Activated CD8-positive, alpha-beta memory T cell treated with anti-CD3 and anti-CD28 coated beads, Interleukin-2, amount 50 U/mL, for 48 hours (primary cell): ENCODE results near the gene RBFOX2.

Experiments
- DNase-seq: peaks from one replicate; pipeline ENCODE4 v3.0.0-alpha.2; 2020

RBFOX2 gene

DNA sequence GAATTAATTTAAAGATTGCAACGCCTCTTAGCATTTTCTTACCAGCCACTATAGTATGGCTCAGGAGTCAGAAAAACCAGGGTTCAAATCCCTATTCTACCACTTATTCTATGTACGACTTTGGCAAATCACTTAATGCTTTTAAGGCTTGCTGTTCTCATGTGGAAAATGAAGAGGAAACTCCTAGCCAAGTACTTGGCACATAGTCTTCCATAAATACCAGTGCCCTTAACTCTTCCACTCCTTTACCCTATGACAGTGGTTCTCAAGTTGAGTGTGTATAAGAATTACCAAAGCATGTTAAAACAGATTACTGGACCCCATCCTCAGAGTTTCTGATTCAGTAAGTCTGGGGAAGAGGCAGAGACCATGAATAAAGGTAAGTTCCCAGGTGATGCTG, 107.6 kb downstream of the RBFOX2 start:
- no peak for DNase-seq

DNA sequence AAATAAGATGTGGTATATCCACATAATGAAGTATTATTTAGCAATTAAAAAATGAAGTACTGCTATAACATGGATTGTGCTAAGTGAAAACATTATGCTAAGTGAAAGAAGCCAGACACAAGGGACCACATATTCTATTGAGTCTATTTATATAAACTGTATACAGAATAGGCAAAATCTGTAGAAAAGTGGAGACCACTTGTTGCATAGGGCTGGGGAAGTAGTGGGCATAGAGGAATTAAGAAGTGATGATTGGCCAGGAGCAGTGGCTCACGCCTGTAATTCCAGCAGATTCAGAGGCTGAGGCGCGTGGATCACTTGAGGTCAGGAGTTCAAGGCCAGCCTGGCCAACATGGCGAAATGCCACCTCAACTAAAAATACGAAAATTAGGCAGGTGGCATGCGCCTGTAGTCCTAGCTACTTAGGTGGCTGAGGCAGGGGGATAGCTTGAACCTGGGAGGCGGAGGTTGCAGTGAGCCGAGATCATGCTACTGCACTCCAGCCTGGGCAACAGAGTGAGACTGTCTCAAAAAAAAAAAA, 109.6 kb downstream of the RBFOX2 start:
- DNase-seq: no peak

DNA sequence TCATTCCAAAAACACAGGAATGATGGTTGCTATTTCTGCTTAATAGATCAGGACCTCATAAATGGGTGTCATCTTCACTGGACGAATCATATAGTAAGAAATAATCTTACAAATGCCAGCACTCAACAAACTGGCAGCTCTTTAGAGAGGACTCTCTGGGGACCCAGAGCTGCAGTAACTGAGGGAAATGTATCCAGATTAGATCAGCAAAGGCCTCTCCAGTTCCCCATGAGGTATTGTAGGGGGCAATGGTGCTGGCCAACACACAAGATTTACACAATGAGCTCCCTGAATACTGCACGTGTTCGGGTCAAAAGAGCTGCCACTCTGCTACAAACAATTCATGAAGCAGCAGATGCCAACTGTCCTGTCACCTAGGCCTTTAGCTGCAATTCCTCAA, 110.2 kb downstream of the RBFOX2 start:
- DNase-seq: no peak

DNA sequence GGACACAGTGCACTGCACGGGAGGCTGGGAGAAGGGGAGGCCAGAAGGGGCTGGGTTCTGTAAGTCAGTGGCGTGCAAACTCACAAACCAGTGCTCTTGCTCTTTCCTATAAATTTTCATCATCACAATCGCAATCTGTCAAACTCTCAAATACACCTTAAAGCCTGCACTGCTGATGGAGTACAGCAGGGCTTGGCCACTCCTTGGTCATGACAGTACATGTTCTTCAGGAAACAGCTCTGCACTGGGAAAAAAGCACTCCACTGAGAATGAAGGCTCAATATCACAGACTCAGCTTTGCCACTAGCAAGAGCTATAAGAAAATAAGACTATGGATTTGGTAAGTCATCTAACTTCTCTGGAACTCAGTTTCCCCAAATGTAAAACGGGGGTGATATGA, 111.0 kb downstream of the RBFOX2 start:
- DNase-seq: no peak

DNA sequence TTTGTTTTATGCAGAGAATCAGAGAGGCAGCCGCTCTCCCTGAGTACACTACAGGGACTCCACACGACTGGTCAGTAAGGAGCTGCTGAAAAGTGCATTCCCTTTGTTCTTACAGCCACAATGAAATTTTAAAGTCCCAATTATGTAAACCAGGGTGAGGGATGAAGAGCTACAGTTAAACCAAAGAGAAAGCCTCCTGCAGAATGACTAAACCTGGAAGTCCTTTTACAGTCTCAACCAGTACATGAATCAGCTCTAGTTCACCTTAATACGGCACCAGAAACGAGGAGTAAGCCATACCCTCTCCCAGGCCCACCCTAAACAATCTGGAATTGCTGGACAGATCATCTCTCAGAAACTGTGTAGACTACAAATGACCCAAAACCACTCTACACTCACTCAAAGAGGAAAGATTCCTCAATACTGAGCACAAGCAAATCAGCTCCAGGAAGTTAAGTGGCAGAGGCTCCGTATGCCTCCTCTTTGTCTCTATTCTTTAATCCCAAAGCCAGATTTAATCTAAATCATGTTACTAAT, 113.1 kb downstream of the RBFOX2 start:
- DNase-seq: no peak

DNA sequence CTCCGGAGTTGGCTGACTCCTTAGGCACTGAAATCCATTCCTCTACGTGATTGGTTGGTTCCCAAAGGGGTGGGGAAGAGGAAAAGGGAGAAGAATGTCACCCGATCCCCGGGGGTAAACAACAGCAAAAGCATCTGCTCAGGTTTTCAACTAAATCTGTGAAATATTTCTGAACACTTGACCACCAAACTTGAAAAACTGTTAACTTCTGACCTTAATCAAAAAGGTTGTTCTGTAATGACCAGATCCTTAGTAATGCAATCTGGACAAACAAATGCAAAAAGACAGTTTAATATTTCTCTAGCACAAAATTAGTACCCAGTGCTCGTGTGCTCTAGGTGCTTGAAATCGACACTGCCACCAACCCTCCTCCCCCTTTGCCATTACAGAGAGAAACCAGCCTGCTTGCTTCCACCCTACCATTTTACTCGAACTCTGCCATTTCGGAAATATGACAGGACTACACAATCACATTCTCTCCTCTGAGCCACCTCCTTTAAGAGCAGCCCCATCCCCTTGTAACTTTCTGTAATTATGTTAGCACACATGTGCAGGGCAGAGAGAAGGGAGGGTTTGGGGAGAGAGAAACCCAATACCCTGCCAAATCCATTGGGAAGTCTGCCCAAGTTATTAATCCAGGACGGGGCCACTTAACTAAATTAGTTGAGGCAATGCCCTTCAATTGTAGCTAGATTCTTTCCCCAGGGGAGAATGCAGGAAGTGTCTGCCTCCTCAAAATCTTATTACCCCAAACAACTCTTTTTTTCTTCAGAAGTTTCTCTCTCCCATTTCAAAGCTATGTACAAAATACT, 113.8 kb downstream of the RBFOX2 start:
- DNase-seq: no peak

DNA sequence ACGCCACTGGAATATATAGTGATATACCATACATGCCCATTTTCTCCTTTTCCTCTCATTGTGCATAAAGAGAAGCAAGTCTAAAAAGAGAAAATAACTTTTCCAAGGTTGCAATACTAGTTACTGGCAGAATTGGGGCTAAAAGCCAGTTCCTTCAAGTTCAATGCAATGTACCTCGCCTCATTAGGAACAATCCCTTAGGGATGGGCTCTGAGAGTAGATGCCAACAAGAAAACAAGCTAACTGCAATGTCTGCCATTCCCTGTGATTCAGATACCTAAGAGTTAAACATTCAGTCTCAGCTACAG, 114.3 kb downstream of the RBFOX2 start:
- DNase-seq: no peak

DNA sequence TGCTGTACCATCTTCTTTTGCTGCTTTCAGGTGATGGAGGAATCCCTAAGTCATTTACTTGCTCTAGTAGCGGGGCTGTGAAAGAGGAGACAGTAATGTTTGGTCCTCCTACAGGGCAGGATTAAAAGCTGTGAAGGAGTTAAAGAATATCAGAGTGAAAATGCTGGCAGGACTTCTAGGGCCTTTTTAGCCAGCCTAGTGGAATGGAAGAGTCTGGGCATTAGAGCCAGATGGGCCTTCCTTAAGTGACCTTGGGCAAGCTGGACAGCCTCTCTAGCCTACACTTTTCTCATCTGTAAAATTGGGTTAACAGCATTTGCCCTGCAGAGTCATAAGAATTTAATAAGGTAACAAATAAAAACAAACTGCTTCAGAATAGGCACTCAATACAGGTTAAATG, 114.7 kb downstream of the RBFOX2 start:
- DNase-seq: no peak

DNA sequence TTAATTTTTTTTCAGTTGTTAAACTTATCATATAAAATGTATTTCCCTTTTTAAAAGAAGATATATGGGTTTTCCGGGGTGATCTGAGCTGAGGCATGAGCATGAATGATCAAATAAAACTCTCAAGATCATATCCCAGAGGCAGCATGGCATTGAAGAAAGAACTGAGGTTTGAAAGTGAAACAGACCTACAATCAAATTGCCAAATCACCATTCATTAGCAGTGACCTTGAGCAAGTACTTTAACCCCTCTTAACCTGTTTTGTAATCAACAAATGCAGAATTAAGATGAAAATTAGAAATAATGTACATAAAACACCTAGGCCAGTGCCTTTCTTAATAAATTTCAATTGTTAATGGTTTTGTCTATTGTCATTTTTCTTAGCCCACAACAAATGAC, 116.0 kb downstream of the RBFOX2 start:
- DNase-seq: no peak

DNA sequence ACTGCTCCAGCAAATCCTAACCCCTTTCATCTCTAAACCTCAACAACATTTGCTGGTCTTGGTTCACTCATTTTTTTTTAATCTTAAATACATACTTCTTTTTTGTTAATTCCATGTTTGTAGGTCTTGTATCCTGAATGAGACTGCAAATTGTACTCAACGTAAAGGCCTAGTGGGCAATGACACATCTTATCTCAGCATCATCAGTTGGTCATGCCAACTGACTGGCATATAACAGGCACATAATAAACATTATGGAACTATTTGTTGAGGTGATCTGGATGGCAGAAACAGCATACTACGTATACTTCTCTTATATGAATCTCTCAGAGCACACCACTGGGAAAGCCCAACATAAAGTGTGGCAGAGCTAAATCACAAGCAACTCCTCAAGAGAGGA, 116.7 kb downstream of the RBFOX2 start:
- DNase-seq: no peak

DNA sequence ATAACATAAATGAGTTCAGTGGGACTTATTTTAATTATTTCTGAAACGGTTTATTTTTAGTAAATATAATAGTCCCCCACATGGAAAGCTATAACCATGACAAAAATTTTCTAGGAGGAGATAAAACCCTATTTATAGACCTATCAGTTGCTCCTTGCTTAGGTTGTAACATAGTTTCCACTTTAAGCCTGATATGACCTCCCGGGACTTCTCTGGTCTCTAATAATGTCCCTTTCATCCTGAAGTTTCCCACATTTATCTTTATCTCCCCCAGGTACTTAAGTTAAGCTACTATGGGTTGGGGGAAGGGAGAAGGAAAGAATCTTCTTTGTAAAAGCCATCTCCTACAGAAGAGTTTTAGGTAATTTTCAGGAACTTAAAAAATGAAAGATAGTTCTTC, 117.7 kb downstream of the RBFOX2 start:
- no peak for DNase-seq

DNA sequence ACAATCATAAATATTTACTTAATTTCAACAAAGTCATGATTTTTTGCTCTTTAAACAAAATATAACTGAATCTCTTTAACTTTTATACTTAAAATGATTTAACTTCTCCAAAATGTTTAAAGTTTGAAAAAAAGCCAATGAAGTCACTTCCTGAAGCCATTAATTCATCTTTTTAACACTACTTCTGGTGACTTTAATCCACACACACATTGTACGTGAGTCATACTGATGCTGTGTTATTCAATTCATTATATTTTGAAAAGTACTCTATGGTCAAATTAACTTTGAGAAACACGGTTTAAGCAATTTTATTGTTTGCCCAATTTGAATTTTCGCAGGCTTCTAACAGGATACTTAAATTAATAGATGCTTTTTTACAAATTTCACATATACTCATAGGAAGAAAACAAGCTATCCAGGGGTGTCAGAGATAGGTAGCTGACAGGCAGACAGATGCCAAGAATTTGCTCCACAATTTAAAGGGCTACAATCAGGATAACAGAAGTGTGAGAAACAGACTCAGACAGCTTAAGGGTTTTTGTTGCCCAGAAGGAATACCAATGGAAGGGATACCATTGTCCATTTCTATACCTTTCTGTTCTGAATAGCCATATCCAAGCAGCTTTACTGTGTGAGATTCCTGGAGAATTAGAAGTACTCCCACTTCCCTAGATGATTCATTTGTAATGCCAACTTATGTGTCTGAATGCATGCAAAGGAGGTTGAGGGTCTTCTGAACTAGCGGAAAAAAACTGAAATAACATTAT, 118.4 kb downstream of the RBFOX2 start:
- DNase-seq: no peak

DNA sequence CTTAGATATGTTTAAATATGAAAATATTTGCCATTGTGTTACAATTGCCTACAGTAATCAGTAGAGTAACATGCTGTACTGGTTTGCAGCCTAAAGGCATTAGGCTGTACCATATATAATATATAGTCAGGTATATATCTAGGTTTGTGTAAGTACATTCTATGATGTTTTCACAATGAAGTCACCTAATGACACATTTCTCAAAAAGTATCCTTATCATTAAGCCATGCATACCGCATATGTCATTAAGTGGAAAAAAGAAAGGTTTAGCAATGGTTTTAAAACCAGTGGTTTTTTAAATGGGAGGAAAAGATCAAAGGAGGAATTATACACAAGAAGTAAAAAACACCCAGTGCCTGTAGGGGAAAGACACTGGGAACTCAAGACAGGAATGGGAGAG, 122.7 kb downstream of the RBFOX2 start:
- no peak for DNase-seq

DNA sequence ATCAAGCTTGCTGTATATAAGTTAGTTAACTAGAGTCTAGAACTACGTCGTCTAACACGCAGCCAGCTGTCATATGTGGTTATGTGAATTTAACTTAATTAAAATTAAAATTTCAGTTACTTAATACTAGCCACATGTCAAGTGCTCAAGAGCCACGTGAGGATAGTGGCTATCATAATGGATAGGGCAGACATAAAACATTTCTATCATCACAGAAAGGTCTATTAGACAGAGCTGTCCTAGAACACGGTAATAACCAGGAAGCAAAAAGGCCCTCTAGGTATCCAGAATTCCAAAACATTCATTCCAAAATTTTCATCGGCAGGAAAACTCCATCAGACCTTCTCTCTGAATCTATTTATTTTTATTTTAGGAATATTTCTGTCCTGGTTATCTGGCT, 123.9 kb downstream of the RBFOX2 start:
- DNase-seq: no peak

DNA sequence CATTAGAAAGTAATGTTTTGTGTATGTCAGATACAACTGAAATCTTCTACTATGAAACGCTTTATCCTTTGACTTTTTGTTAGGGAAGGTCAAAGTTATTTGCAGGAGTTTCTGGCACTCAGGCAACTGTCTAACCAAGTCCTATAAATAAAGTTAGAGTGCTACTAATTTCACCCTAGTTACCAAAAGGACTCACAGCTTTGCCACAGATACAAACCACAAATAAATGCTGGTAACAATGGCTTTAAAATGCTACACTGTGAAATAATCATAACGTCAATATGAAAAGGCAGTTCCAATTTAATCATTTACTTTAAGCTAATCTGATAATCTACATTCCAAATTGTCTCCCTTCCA, 124.3 kb downstream of the RBFOX2 start:
- DNase-seq: no peak

DNA sequence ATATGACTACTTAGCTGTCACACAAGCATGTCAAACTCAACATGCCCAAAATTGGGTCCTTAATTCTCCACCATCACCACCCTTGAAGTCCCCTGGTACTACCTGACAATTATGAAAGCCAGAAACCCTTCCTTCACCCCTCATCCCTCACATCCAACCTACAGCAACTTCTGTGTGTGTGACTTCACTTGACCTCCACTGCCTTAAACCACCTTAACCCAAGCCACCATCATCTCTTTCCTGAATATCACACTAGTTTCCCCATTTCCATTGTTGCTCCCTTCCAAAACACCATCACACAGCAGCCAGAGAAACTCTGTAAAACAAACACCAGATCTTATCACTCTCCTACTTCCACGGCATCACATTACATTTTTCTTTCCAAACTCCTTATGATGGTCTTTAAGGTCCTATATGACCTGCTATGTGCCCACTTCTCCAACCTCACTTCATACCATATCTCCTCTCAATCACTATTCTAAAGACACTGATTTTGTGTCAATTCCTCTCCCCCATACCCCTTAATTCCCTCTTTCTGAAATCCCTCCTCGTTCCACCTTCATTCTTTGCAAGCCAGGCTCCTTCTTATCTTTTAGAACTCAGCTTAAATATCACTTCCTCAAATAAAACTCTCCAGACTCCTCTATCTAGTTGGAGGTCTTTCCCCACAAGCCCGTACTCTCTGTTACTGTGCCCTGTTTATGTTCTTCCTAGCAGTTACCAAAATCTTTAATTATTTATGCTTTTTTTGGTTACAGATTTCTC, 124.9 kb downstream of the RBFOX2 start:
- no peak for DNase-seq

DNA sequence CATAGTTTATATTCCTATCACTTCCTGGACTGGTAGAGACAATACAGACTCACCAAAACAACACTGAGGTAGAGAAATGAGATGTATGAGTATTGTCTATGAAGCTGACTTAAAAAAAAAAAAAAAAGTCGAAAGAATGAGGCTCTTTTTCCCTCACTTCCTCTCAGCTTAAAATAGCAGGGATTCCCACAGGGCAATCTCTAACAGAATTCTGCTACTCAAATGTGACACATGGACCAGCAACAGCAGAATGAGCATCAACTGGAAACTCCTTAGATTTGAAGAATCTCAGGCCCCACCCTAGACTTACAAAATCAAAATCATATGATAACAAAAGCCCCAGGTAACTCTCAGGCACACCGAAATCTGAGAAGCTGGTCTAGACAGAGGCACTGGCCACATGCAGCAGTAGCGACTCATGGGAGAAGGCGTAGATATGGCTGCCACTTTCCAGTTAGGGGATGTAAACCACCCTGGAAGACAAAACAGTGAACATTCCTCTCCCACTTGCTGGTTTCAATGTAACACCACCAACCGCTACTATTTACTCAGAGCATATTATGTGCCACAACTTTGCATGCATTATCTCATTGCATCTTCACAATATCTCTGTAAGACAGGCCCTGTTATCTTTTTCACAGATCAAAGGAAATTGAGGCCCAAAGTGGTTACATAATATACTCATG, 128.0 kb downstream of the RBFOX2 start:
- no peak for DNase-seq

DNA sequence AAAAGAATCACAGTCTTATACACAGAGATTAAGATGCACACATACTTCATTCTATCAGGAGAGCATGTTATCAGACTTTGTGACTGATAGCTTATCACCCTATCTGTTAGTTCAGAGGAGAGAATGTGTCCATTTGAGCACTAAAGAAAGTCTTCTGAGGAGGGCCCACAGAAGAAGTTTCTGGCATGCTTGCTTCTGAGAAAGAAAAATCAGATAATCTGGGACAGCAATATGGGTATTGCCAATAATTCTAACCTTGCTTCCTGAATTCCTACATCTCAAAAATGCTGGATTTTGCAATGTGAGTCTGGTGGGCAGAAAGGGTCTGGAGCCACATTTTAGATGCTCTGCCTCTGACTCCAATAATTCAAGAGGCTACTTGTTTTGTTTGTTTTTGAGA, 128.9 kb downstream of the RBFOX2 start:
- no peak for DNase-seq

DNA sequence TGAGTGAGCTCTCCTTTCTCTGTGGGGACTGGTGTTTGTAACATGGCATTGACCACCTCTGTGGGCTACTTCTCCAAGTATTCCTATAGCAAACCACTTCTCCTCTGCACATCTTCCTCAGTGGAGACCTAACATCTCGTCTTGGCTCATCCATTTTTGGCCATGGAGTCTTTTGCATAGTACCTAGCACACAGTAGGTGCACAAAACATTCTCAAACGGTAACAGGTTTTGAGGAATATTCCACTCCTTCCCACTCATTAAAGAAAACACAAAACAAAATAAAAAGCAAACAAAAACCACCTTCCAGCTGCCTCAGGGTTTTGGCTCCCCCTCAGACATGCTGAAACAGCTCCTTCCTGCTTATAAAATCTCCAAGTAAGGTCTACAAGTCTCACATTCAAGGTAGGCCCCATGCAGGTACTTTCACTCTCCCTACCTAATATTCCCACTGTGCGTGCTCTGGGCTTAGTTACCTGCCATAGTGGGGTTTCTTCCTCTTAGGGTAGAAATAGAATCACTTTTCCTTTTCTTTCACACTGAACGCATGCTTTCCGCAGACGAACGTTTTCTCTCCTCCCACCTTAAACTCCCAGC, 132.4 kb downstream of the RBFOX2 start:
- no peak for DNase-seq

DNA sequence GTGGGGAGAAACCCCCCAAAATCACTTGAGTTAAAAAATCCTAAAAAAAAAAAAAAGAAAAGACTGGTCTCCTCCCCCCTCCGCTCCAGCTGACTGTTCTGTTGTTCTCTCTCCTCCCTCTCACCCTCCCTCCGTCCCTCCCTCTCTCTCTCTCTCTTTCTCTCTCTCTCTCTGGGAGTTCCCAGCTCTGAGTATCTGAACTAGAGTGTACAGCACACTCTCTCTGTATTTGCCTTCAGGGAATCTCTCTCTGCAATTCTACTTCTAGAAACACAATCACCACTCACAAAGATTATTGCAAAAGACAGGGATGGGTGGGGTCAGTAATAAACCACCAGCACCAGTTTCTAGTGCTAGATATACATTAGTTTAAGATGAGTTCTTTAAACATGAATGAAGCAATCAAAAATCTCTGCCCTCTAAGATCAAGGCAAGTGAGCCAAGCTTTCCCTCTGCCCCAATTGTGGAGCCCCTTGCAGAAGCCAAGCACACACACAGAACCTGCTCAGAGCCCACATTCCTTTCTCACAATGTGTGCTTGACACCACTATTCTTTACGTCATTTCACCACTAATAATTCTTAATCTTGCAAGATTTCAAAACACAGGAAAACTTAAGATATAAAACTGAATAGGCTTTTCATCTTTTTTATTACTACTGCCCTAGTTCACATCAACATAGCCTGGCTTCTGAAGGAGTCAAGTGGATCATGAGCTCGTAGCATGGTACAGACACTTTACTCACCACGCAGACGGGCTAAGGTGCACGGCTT, 133.5 kb downstream of the RBFOX2 start:
- no peak for DNase-seq

DNA sequence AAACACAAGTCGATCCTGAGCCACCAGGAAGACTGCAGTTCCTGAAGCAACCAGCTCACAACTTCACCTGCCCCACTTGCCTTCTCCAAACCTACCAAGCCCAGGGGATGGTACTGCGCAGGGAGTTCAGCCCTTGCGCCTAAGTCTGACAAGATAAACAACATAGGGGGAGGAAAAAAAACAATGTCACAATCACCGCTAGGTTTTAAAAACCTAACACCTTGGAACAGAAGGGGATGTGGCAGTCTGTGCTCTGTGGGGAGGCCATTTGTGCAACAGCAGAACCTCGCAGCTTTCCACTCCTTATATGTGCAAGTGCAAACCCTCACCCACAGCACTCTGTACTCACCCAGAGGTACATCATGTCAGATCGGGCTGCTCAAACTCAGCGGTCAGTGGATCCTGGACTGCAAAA, 134.2 kb downstream of the RBFOX2 start:
- DNase-seq: no peak

DNA sequence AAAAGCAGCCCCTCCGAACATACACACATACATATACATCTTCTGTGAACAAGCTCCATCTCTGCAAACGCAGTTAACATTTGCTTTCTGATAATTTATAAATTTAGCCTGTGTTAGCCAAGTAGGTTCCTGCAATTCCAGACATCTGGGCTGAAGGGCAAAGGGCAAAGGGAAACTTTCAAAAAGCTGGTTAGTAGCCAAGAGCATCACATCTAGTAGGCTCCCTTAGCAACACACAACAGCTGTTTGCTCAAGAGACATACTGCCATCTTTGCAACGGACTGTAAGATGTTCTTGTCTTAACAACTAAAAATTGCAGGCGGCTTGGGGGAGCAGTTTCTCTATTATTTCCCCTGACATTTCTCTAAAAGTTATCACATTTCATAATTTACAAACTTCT, 134.9 kb downstream of the RBFOX2 start:
- DNase-seq: no peak
